SH-SY5Y (cell line): Measurements from ENCODE around the gene RBMS3.

Experiments
- GATA2 ChIP-seq: IDR thresholded peaks from 2 replicates; pipeline ENCODE4 v1.6.1; 2011; ENCODE audit warnings: mild to moderate bottlenecking, low read depth, low read length
- GATA3 ChIP-seq: IDR thresholded peaks from 2 replicates; pipeline ENCODE4 v1.6.1; 2011; ENCODE audit warnings: low read depth, mild to moderate bottlenecking, low read length, moderate library complexity

GRCh38 chr3:29949131-29949530, 668.3 kb downstream of the RBMS3 start:
- TF ChIP-seq GATA2, result no peak
- no peak for TF ChIP-seq GATA3
